Activated T-helper 17 cell treated with anti-CD3 and anti-CD28 coated beads, Interleukin-2, amount 50 U/mL, for 72 hours (primary cell): ENCODE results near the gene CTDP1. TPM values are rescaled to one million over a fixed set of nuclear protein-coding genes. Genes with fewer than 3 reads are reported as not detected.

ENCODE experiments used
- ATAC-seq: fragments of 150-1000 bp; cut with Tn5 transposase; replicated peaks from 2 replicates; pipeline ENCODE4 v1.10.0; 2021; ENCODE audit warnings: mild to moderate bottlenecking, moderate library complexity
- H3K27ac Mint-ChIP-seq: one replicate; pipeline ENCODE4 v1.8.0; 2022; ENCODE audit warnings: mixed read lengths
- H3K27me3 Mint-ChIP-seq: one replicate; pipeline ENCODE4 v1.8.0; 2022; ENCODE audit warnings: mixed read lengths
- H3K36me3 Mint-ChIP-seq: one replicate; pipeline ENCODE4 v1.8.0; 2022; ENCODE audit warnings: low read depth, mild to moderate bottlenecking, mixed read lengths
- H3K4me1 Mint-ChIP-seq: one replicate; pipeline ENCODE4 v1.8.0; 2022; ENCODE audit warnings: mixed read lengths
- H3K4me3 Mint-ChIP-seq: one replicate; pipeline ENCODE4 v1.8.0; 2022; ENCODE audit warnings: mild to moderate bottlenecking, mixed read lengths
- H3K9me3 Mint-ChIP-seq: one replicate; pipeline ENCODE4 v1.8.0; 2022; ENCODE audit warnings: mixed read lengths
- total RNA-seq, 2 donors: library from RNA; stranded (reverse); gene quantifications; one replicate each; pipeline ENCODE4 v1.2.3, GENCODE V29; 2022

CTDP1 gene
- total RNA-seq, 2 donors from 2014 or later = 38.8 to 48.5 TPM

GRCh38 chr18:79695269-79695668 lies 15.7 kb downstream of the CTDP1 start:
- no peaks in the 10 kb centered on the region for H3K9me3 Mint-ChIP-seq
- peaks cover 71% of the 10 kb centered on the region for H3K36me3 Mint-ChIP-seq
- no peak for ATAC-seq
- H3K4me1 Mint-ChIP-seq = peaks cover 9% of the 10 kb centered on the region
- no peaks in the 10 kb centered on the region for H3K27me3 Mint-ChIP-seq
- H3K4me3 Mint-ChIP-seq = no peak overlapping the region
- no peak overlapping the region for H3K27ac Mint-ChIP-seq

GRCh38 chr18:79695856-79696850 lies 16.6 kb downstream of the CTDP1 start:
- Mint-ChIP-seq H3K27me3 (no peaks in the 10 kb centered on the region), H3K4me1 (peaks cover 9% of the 10 kb centered on the region), H3K27ac (no peak overlapping the region)

GRCh38 chr18:79697178-79697577 lies 17.6 kb downstream of the CTDP1 start:
- peaks cover 87% of the 10 kb centered on the region for H3K36me3 Mint-ChIP-seq

More at GRCh38 chr18:79695856-79696850, 16.6 kb downstream of the CTDP1 start:
- peaks cover 80% of the 10 kb centered on the region for H3K36me3 Mint-ChIP-seq
- ATAC-seq = no peak
- H3K9me3 Mint-ChIP-seq = no peaks in the 10 kb centered on the region
- no peak overlapping the region for H3K4me3 Mint-ChIP-seq

GRCh38 chr18:79697976-79698375 lies 18.4 kb downstream of the CTDP1 start:
- no peaks in the 10 kb centered on the region for H3K27me3 Mint-ChIP-seq
- peaks cover under 1% of the 10 kb centered on the region for H3K4me1 Mint-ChIP-seq
- peaks cover 84% of the 10 kb centered on the region for H3K36me3 Mint-ChIP-seq
- ATAC-seq = no peak
- H3K4me3 Mint-ChIP-seq = no peak overlapping the region
- no peaks in the 10 kb centered on the region for H3K9me3 Mint-ChIP-seq
- H3K27ac Mint-ChIP-seq = no peak overlapping the region

More at GRCh38 chr18:79697178-79697577, 17.6 kb downstream of the CTDP1 start:
- no peaks in the 10 kb centered on the region for H3K27me3 Mint-ChIP-seq
- H3K4me1 Mint-ChIP-seq = peaks cover 8% of the 10 kb centered on the region
- H3K9me3 Mint-ChIP-seq = no peaks in the 10 kb centered on the region
- no peak for ATAC-seq
- H3K27ac Mint-ChIP-seq = no peak overlapping the region
- H3K4me3 Mint-ChIP-seq = no peak overlapping the region

- ATAC-seq = no peak
- Mint-ChIP-seq H3K4me1 (peaks cover 5% of the 10 kb centered on the region), H3K27me3 (no peaks in the 10 kb centered on the region), H3K4me3 (no peak overlapping the region), H3K9me3 (no peaks in the 10 kb centered on the region), H3K27ac (no peak overlapping the region), H3K36me3 (peaks cover 87% of the 10 kb centered on the region)
Measured at GRCh38 chr18:79698668-79699335, 19.2 kb downstream of the CTDP1 start.

GRCh38 chr18:79699653-79700052 lies 20.1 kb downstream of the CTDP1 start:
- peaks cover 94% of the 10 kb centered on the region for H3K36me3 Mint-ChIP-seq
- peak; percentile 63 for ATAC-seq

GRCh38 chr18:79702906-79703305 lies 23.3 kb downstream of the CTDP1 start:
- Mint-ChIP-seq H3K4me1 (peaks cover 6% of the 10 kb centered on the region), H3K9me3 (no peaks in the 10 kb centered on the region), H3K27me3 (no peaks in the 10 kb centered on the region), H3K27ac (no peak overlapping the region), H3K4me3 (no peak overlapping the region), H3K36me3 (peaks cover 94% of the 10 kb centered on the region)
- no peak for ATAC-seq

More at GRCh38 chr18:79699653-79700052, 20.1 kb downstream of the CTDP1 start:
- no peak overlapping the region for H3K27ac Mint-ChIP-seq
- H3K4me1 Mint-ChIP-seq = peaks cover 6% of the 10 kb centered on the region
- H3K4me3 Mint-ChIP-seq = no peak overlapping the region
- H3K9me3 Mint-ChIP-seq = no peaks in the 10 kb centered on the region
- no peaks in the 10 kb centered on the region for H3K27me3 Mint-ChIP-seq

- Mint-ChIP-seq H3K4me3 (no peak overlapping the region), H3K27me3 (no peaks in the 10 kb centered on the region), H3K36me3 (peaks cover 94% of the 10 kb centered on the region), H3K4me1 (peaks cover 14% of the 10 kb centered on the region), H3K9me3 (no peaks in the 10 kb centered on the region), H3K27ac (no peak overlapping the region)
- ATAC-seq = no peak
Measured at GRCh38 chr18:79704631-79705030, 25.0 kb downstream of the CTDP1 start.

- Mint-ChIP-seq H3K4me3 (no peak overlapping the region), H3K36me3 (peaks cover 94% of the 10 kb centered on the region), H3K27me3 (no peaks in the 10 kb centered on the region), H3K27ac (no peak overlapping the region), H3K4me1 (peaks cover 14% of the 10 kb centered on the region), H3K9me3 (no peaks in the 10 kb centered on the region)
- ATAC-seq = no peak
Measured at GRCh38 chr18:79705272-79705671, 25.7 kb downstream of the CTDP1 start.

GRCh38 chr18:79706006-79706405 lies 26.4 kb downstream of the CTDP1 start:
- ATAC-seq = no peak
- no peak overlapping the region for H3K4me3 Mint-ChIP-seq
- H3K27ac Mint-ChIP-seq = no peak overlapping the region
- H3K27me3 Mint-ChIP-seq = no peaks in the 10 kb centered on the region
- no peaks in the 10 kb centered on the region for H3K9me3 Mint-ChIP-seq
- H3K4me1 Mint-ChIP-seq = peaks cover 14% of the 10 kb centered on the region
- peaks cover 94% of the 10 kb centered on the region for H3K36me3 Mint-ChIP-seq

- Mint-ChIP-seq H3K4me1 (peaks cover 14% of the 10 kb centered on the region), H3K4me3 (no peak overlapping the region), H3K27ac (peak overlapping the region; percentile 34), H3K36me3 (peaks cover 95% of the 10 kb centered on the region), H3K9me3 (no peaks in the 10 kb centered on the region), H3K27me3 (no peaks in the 10 kb centered on the region)
- no peak for ATAC-seq
Measured at GRCh38 chr18:79706658-79707057, 27.1 kb downstream of the CTDP1 start.

GRCh38 chr18:79707239-79707638 lies 27.6 kb downstream of the CTDP1 start:
- H3K27me3 Mint-ChIP-seq = no peaks in the 10 kb centered on the region
- H3K36me3 Mint-ChIP-seq = peaks cover 97% of the 10 kb centered on the region
- ATAC-seq = no peak
- no peaks in the 10 kb centered on the region for H3K9me3 Mint-ChIP-seq
- H3K4me1 Mint-ChIP-seq = peaks cover 14% of the 10 kb centered on the region
- H3K4me3 Mint-ChIP-seq = no peak overlapping the region
- H3K27ac Mint-ChIP-seq = no peak overlapping the region

GRCh38 chr18:79707671-79708070 lies 28.1 kb downstream of the CTDP1 start:
- Mint-ChIP-seq H3K4me3 (no peak overlapping the region), H3K27ac (no peak overlapping the region), H3K36me3 (peaks cover 100% of the 10 kb centered on the region), H3K27me3 (no peaks in the 10 kb centered on the region), H3K9me3 (no peaks in the 10 kb centered on the region), H3K4me1 (peaks cover 14% of the 10 kb centered on the region)
- no peak for ATAC-seq

GRCh38 chr18:79708412-79708811 lies 28.8 kb downstream of the CTDP1 start:
- H3K27ac Mint-ChIP-seq = peak overlapping the region; percentile 68
- peak; percentile 40 for ATAC-seq
- H3K4me1 Mint-ChIP-seq = peaks cover 12% of the 10 kb centered on the region
- H3K9me3 Mint-ChIP-seq = no peaks in the 10 kb centered on the region
- no peaks in the 10 kb centered on the region for H3K27me3 Mint-ChIP-seq
- peaks cover 100% of the 10 kb centered on the region for H3K36me3 Mint-ChIP-seq
- no peak overlapping the region for H3K4me3 Mint-ChIP-seq
